ENCODE data around the gene TRIM47. TPM values are rescaled to one million over a fixed set of nuclear protein-coding genes. Genes with fewer than 3 reads are reported as not detected.
A peak's percentile ranks its signal among the peaks of the same experiment; 100 is the strongest.

Gene TRIM47
- total RNA-seq, 2 experiments from 2014 or later, result 8.1 to 9.6 TPM

- Mint-ChIP-seq H3K27me3 (ENCODE audit: low read depth) (no peaks in the 10 kb centered on the region), H3K27ac (no peak overlapping the region)
These were observed 7.0 kb upstream of the TRIM47 start for GRCh38 chr17:75885431-75885830.

GRCh38 chr17:75881678-75882454 is 3.5 kb upstream of the TRIM47 start:
- H3K36me3 Mint-ChIP-seq (ENCODE audit: low read depth), result peaks cover 2% of the 10 kb centered on the region
- intact Hi-C loops (cut with micrococcal nuclease), result no loop called here
- no peak overlapping the region for H3K27ac Mint-ChIP-seq
- H3K27me3 Mint-ChIP-seq (ENCODE audit: low read depth), result peaks cover 3% of the 10 kb centered on the region
- no peaks in the 10 kb centered on the region for H3K9me3 Mint-ChIP-seq
- CTCF ChIA-PET, result interaction anchor here (0.8 to 2.1 kb wide), 2 partner anchors 20 to 34 kb away, joined by 3 to 15 read pairs; no protein-coding TSS in a partner anchor
- H3K4me3 Mint-ChIP-seq, result no peak overlapping the region
- DNase-seq, result no peak
- peaks cover 12% of the 10 kb centered on the region for H3K4me1 Mint-ChIP-seq (ENCODE audit: low read depth)

More at GRCh38 chr17:75885431-75885830, 7.0 kb upstream of the TRIM47 start:
- H3K36me3 Mint-ChIP-seq (ENCODE audit: low read depth), result peaks cover 5% of the 10 kb centered on the region
- H3K9me3 Mint-ChIP-seq, result no peaks in the 10 kb centered on the region
- CTCF ChIA-PET, result interaction anchor here (1.2 kb wide), 1 partner anchor 24 kb away, joined by 4 read pairs; no protein-coding TSS in a partner anchor
- peaks cover 2% of the 10 kb centered on the region for H3K4me1 Mint-ChIP-seq (ENCODE audit: low read depth)
- no peak for DNase-seq
- intact Hi-C loops (cut with micrococcal nuclease), result no loop called here
- no peak overlapping the region for H3K4me3 Mint-ChIP-seq

- intact Hi-C loops (cut with micrococcal nuclease), result no loop called here
- Mint-ChIP-seq H3K36me3 (ENCODE audit: low read depth) (peaks cover 5% of the 10 kb centered on the region), H3K9me3 (no peaks in the 10 kb centered on the region), H3K27me3 (ENCODE audit: low read depth) (peaks cover 3% of the 10 kb centered on the region), H3K4me1 (ENCODE audit: low read depth) (peaks cover 22% of the 10 kb centered on the region), H3K4me3 (no peak overlapping the region), H3K27ac (no peak overlapping the region)
- DNase-seq, result no peak
- CTCF ChIA-PET, result interaction anchor here (1.1 to 7.2 kb wide), 2 partner anchors 20 to 31 kb away, joined by 3 to 66 read pairs; no protein-coding TSS in a partner anchor
These were observed 1.9 kb upstream of the TRIM47 start for GRCh38 chr17:75880266-75880665.

- Mint-ChIP-seq H3K27ac (peak overlapping the region; percentile 83), H3K27me3 (ENCODE audit: low read depth) (peaks cover 3% of the 10 kb centered on the region), H3K4me3 (peak overlapping the region; percentile 93), H3K9me3 (no peaks in the 10 kb centered on the region), H3K36me3 (ENCODE audit: low read depth) (peaks cover 5% of the 10 kb centered on the region), H3K4me1 (ENCODE audit: low read depth) (peaks cover 32% of the 10 kb centered on the region)
- CTCF ChIA-PET, result interaction anchor here (0.8 to 7.2 kb wide), 7 partner anchors 13 to 114 kb away, joined by 3 to 66 read pairs (median 4); partner anchors contain the start of gene TRIM65
- intact Hi-C loops (cut with micrococcal nuclease), result loop anchor here (1.0 kb wide), 1 partner anchor 22 kb away; the partner anchor contains the start of gene WBP2
- peak; percentile 74 for DNase-seq
These were observed 618 bp downstream of the TRIM47 start for GRCh38 chr17:75877752-75878173.

GRCh38 chr17:75876938-75877751 is 1.2 kb downstream of the TRIM47 start:
- Mint-ChIP-seq H3K9me3 (no peaks in the 10 kb centered on the region), H3K27me3 (ENCODE audit: low read depth) (peaks cover 3% of the 10 kb centered on the region), H3K4me1 (ENCODE audit: low read depth) (peaks cover 36% of the 10 kb centered on the region), H3K36me3 (ENCODE audit: low read depth) (peaks cover 5% of the 10 kb centered on the region), H3K4me3 (peak overlapping the region; percentile 93), H3K27ac (peak overlapping the region; percentile 83)
- intact Hi-C loops (cut with micrococcal nuclease), result loop anchor here (1.0 kb wide), 3 partner anchors 19 to 34 kb away; partner anchors contain the start of genes TRIM65 and WBP2
- DNase-seq, result peak; percentile 44
- CTCF ChIA-PET, result interaction anchor here (0.5 to 7.2 kb wide), 9 partner anchors 12 to 1488 kb away, joined by 3 to 66 read pairs (median 4); partner anchors contain the start of gene TRIM65

GRCh38 chr17:75876190-75876937 is 2.0 kb downstream of the TRIM47 start:
- Mint-ChIP-seq H3K9me3 (no peaks in the 10 kb centered on the region), H3K27me3 (ENCODE audit: low read depth) (peaks cover 3% of the 10 kb centered on the region), H3K4me1 (ENCODE audit: low read depth) (peaks cover 34% of the 10 kb centered on the region), H3K4me3 (peak overlapping the region; percentile 93), H3K36me3 (ENCODE audit: low read depth) (peaks cover 5% of the 10 kb centered on the region), H3K27ac (peak overlapping the region; percentile 83)
- peak; percentile 88 for DNase-seq
- intact Hi-C loops (cut with micrococcal nuclease), result loop anchor here (1.0 kb wide), 2 partner anchors 20 to 33 kb away; partner anchors contain the start of gene TRIM65
- CTCF ChIA-PET, result interaction anchor here (0.5 to 7.2 kb wide), 12 partner anchors 11 to 1489 kb away, joined by 3 to 66 read pairs (median 4); partner anchors contain the start of genes GALK1, SPHK1, TRIM65 and WBP2

GRCh38 chr17:75875940-75876189 is 2.5 kb downstream of the TRIM47 start:
- peaks cover 5% of the 10 kb centered on the region for H3K36me3 Mint-ChIP-seq (ENCODE audit: low read depth)
- intact Hi-C loops (cut with micrococcal nuclease), result loop anchor here (1.0 kb wide), 2 partner anchors 20 to 33 kb away; partner anchors contain the start of gene TRIM65
- peaks cover 34% of the 10 kb centered on the region for H3K4me1 Mint-ChIP-seq (ENCODE audit: low read depth)
- peak overlapping the region; percentile 83 for H3K27ac Mint-ChIP-seq
- CTCF ChIA-PET, result interaction anchor here (0.6 to 7.2 kb wide), 11 partner anchors 11 to 509 kb away, joined by 3 to 66 read pairs (median 4); partner anchors contain the start of genes GALK1, SPHK1, TRIM65 and WBP2
- peak overlapping the region; percentile 93 for H3K4me3 Mint-ChIP-seq
- peaks cover 3% of the 10 kb centered on the region for H3K27me3 Mint-ChIP-seq (ENCODE audit: low read depth)
- H3K9me3 Mint-ChIP-seq, result no peaks in the 10 kb centered on the region
- DNase-seq, result no peak

GRCh38 chr17:75875182-75875939 is 3.0 kb downstream of the TRIM47 start:
- H3K4me3 Mint-ChIP-seq, result peak overlapping the region; percentile 93
- intact Hi-C loops (cut with micrococcal nuclease), result no loop called here
- H3K27me3 Mint-ChIP-seq (ENCODE audit: low read depth), result peaks cover 3% of the 10 kb centered on the region
- H3K27ac Mint-ChIP-seq, result peak overlapping the region; percentile 83
- peaks cover 5% of the 10 kb centered on the region for H3K36me3 Mint-ChIP-seq (ENCODE audit: low read depth)
- no peak for DNase-seq
- H3K9me3 Mint-ChIP-seq, result no peaks in the 10 kb centered on the region
- CTCF ChIA-PET, result interaction anchor here (0.6 to 7.2 kb wide), 11 partner anchors 10 to 509 kb away, joined by 3 to 66 read pairs (median 4); partner anchors contain the start of genes GALK1, SPHK1, TRIM65 and WBP2
- peaks cover 34% of the 10 kb centered on the region for H3K4me1 Mint-ChIP-seq (ENCODE audit: low read depth)

GRCh38 chr17:75874323-75875181 is 3.8 kb downstream of the TRIM47 start:
- Mint-ChIP-seq H3K27me3 (ENCODE audit: low read depth) (peaks cover 3% of the 10 kb centered on the region), H3K4me3 (no peak overlapping the region), H3K27ac (no peak overlapping the region), H3K36me3 (ENCODE audit: low read depth) (peaks cover 5% of the 10 kb centered on the region), H3K9me3 (no peaks in the 10 kb centered on the region), H3K4me1 (ENCODE audit: low read depth) (peaks cover 34% of the 10 kb centered on the region)
- intact Hi-C loops (cut with micrococcal nuclease), result no loop called here
- CTCF ChIA-PET, result interaction anchor here (1.8 to 7.2 kb wide), 2 partner anchors 14 to 19 kb away, joined by 9 to 66 read pairs; partner anchors contain the start of gene WBP2
- DNase-seq, result no peak

GRCh38 chr17:75873587-75874322 is 4.6 kb downstream of the TRIM47 start:
- no peak overlapping the region for H3K4me3 Mint-ChIP-seq
- intact Hi-C loops (cut with micrococcal nuclease), result no loop called here
- CTCF ChIA-PET, result interaction anchor here (1.8 to 7.2 kb wide), 4 partner anchors 12 to 26 kb away, joined by 9 to 66 read pairs (median 10); partner anchors contain the start of gene WBP2

More at GRCh38 chr17:75873587-75874322, 4.6 kb downstream of the TRIM47 start:
- Mint-ChIP-seq H3K4me1 (ENCODE audit: low read depth) (peaks cover 32% of the 10 kb centered on the region), H3K27me3 (ENCODE audit: low read depth) (peaks cover 2% of the 10 kb centered on the region), H3K36me3 (ENCODE audit: low read depth) (peaks cover 5% of the 10 kb centered on the region), H3K9me3 (no peaks in the 10 kb centered on the region), H3K27ac (no peak overlapping the region)
- DNase-seq, result no peak

Data from activated naive CD4-positive, alpha-beta T cell treated with anti-CD3 and anti-CD28 coated beads for 36 hours (primary cell).